GM12875 (cell line): ENCODE results near the gene IL32.

Experiments used
- H3K4me3 ChIP-seq: one replicate; pipeline ENCODE4 v1.5.1; 2011; ENCODE audit warnings: low read depth, low read length, control low read depth
- TF ChIP-seq, protein P1 (sequence below): IDR thresholded peaks from 2 replicates; pipeline ENCODE4 v1.5.1; 2011; ENCODE audit warnings: low read depth, mild to moderate bottlenecking, control low read depth, inconsistent platforms, low read length, moderate library complexity, borderline replicate concordance; ENCODE audit not compliant: insufficient read depth

Gene IL32

DNA sequence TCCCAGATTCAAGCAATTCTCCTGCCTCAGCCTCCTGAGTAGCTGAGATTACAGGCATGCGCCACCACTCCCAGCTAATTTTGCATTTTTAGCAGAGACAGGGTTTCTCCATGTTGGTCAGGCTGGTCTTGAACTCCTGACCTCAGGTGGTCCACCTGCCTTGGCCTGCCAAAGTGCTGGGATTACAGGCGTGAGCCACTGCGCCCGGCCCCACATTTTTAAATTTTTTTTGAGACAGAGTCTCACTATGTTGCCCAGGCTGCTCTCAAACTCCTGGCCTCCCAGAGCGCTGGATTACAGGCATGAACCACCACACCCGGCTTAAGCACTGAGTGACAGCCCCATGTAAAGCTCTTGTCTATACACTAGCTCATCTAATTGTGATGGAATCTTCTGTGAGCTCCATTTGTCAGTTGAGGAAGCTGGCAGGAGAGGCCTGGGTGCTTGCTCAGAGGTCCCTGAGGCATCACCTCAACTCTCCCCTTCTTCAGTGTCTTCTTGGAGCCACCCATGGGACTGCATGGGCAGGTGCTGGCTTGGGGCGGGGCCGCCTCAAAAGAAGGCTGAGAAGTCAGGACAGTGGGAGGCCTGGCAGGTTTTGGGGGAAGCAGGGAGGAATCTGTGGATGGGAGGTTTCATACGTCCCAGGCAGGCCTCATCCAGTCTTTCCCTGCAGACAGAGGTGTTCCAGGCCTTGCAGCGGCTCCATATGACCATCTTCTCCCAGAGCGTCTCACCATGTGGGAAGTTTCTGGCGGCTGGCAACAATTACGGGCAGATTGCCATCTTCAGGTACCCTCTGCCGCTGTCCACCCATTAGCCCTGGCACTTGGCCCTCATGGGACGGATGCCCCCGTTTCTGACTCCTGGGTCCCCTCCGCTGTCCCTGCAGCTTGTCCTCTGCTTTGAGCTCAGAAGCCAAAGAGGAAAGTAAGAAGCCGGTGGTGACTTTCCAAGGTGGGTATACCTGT is 40.1 kb upstream of the IL32 start:
- TF ChIP-seq, protein P1, sequence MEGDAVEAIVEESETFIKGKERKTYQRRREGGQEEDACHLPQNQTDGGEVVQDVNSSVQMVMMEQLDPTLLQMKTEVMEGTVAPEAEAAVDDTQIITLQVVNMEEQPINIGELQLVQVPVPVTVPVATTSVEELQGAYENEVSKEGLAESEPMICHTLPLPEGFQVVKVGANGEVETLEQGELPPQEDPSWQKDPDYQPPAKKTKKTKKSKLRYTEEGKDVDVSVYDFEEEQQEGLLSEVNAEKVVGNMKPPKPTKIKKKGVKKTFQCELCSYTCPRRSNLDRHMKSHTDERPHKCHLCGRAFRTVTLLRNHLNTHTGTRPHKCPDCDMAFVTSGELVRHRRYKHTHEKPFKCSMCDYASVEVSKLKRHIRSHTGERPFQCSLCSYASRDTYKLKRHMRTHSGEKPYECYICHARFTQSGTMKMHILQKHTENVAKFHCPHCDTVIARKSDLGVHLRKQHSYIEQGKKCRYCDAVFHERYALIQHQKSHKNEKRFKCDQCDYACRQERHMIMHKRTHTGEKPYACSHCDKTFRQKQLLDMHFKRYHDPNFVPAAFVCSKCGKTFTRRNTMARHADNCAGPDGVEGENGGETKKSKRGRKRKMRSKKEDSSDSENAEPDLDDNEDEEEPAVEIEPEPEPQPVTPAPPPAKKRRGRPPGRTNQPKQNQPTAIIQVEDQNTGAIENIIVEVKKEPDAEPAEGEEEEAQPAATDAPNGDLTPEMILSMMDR, result no peak
- no peak overlapping the region for H3K4me3 ChIP-seq

GRCh38 chr16:3026003-3026378 is 39.4 kb upstream of the IL32 start:
- TF ChIP-seq, protein P1, result no peak
- H3K4me3 ChIP-seq, result no peak overlapping the region

DNA sequence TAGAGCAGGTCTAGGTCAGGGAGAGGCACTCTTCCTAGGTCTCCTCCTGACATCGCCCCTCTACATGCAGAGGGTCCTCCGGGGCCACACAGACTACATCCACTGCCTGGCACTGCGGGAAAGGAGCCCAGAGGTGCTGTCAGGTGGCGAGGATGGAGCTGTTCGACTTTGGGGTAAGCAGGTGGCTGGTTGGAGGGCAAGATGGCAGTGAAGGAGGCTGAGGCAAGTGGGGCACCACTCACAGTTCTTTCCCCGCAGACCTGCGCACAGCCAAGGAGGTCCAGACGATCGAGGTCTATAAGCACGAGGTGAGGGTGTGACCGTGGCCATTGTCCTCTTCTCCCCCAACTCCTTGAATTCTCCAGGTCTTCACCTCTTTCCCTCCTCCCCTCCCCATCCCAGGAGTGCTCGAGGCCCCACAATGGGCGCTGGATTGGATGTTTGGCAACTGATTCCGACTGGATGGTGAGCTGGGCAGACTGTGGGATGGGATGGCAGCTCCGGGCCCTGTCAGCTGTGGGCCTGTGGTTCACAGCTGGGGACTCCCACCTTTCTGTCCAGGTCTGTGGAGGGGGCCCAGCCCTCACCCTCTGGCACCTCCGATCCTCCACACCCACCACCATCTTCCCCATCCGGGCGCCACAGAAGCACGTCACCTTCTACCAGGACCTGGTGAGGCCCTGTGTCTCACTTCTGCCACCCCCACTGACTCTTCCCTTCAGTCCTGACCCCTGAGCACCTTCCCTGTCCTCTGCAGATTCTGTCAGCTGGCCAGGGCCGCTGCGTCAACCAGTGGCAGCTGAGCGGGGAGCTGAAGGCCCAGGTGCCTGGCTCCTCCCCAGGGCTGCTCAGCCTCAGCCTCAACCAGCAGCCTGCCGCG is 38.6 kb upstream of the IL32 start:
- no peak overlapping the region for H3K4me3 ChIP-seq
- TF ChIP-seq, protein P1, result no peak

- H3K4me3 ChIP-seq, result no peak overlapping the region
- TF ChIP-seq, protein P1, result no peak
These were observed 38.0 kb upstream of the IL32 start for GRCh38 chr16:3027489-3027795.

- TF ChIP-seq, protein P1, result peak; percentile 95
- H3K4me3 ChIP-seq, result no peak overlapping the region
These were observed 37.3 kb upstream of the IL32 start for GRCh38 chr16:3027983-3028715.

DNA sequence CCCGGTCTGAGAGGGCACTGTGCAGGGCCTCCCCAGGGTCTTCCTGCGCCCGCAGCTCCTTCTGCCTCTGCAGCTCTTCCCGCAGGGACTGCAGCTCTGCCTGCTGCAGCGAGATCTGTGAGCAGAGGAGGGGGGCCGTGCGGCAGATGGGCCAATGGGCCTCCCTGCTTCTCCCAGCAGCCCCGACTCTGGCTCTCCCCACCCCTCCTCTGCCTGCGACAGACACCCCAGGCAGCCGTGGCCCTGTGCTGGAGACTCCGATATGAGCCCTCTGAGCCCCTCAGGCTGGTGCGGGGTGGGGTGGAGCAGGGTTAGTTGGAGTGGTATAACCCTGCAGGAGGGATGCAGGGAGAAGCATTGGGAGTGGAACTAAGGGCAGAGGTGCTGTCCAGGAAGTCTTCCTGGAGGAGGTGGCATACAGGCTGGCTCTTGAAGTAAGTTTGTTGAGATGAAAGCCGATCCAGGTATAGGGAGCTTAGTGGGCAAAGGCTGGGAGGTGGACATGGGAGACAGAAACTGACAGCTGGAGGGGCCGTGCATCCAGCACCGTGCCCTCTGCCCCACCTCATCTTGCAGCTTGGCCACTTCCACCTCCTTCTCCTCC is 36.6 kb upstream of the IL32 start:
- TF ChIP-seq, protein P1, result no peak
- no peak overlapping the region for H3K4me3 ChIP-seq
